ENCODE measurements around the gene INO80E. TPM values are rescaled to one million over a fixed set of nuclear protein-coding genes. Genes with fewer than 3 reads are reported as not detected.

INO80E gene
- total RNA-seq, 1 donor from 2014 or later, result 98.2 TPM

- intact Hi-C loops (cut with micrococcal nuclease), result loop anchor here (10.0 kb wide), 1 partner anchor 680 kb away; the partner anchor contains the start of genes FBRS and PRR14
Measured at GRCh38 chr16:29974291-29975133, 21.5 kb upstream of the INO80E start.

GRCh38 chr16:29975134-29975538 lies 20.9 kb upstream of the INO80E start:
- intact Hi-C loops (cut with micrococcal nuclease), result loop anchor here (10.0 kb wide), 1 partner anchor 680 kb away; the partner anchor contains the start of genes FBRS and PRR14

GRCh38 chr16:29975811-29976511 lies 20.1 kb upstream of the INO80E start:
- intact Hi-C loops (cut with micrococcal nuclease), result loop anchor here (1.0 to 10.0 kb wide), 2 partner anchors 98 to 679 kb away; partner anchors contain the start of genes FBRS and PRR14

GRCh38 chr16:29977063-29977825 lies 18.8 kb upstream of the INO80E start:
- intact Hi-C loops (cut with micrococcal nuclease), result loop anchor here (10.0 kb wide), 1 partner anchor 678 kb away; the partner anchor contains the start of genes FBRS and PRR14

- intact Hi-C loops (cut with micrococcal nuclease), result loop anchor here (10.0 kb wide), 1 partner anchor 677 kb away; the partner anchor contains the start of genes FBRS and PRR14
Measured at GRCh38 chr16:29978081-29978480, 18.0 kb upstream of the INO80E start.

GRCh38 chr16:29978564-29979270 lies 17.3 kb upstream of the INO80E start:
- intact Hi-C loops (cut with micrococcal nuclease), result loop anchor here (10.0 kb wide), 1 partner anchor 676 kb away; the partner anchor contains the start of genes FBRS and PRR14

GRCh38 chr16:29982560-29983419 lies 13.3 kb upstream of the INO80E start:
- intact Hi-C loops (cut with micrococcal nuclease), result no loop called here

- intact Hi-C loops (cut with micrococcal nuclease), result no loop called here
Measured at GRCh38 chr16:29983420-29984136, 12.5 kb upstream of the INO80E start.

GRCh38 chr16:29984137-29984763 lies 11.8 kb upstream of the INO80E start:
- intact Hi-C loops (cut with micrococcal nuclease), result no loop called here

- intact Hi-C loops (cut with micrococcal nuclease), result no loop called here
Measured at GRCh38 chr16:29984764-29985147, 11.3 kb upstream of the INO80E start.

GRCh38 chr16:29985271-29985811 lies 10.7 kb upstream of the INO80E start:
- intact Hi-C loops (cut with micrococcal nuclease), result no loop called here

- intact Hi-C loops (cut with micrococcal nuclease), result no loop called here
Measured at GRCh38 chr16:29986231-29986630, 9.8 kb upstream of the INO80E start.

GRCh38 chr16:29986931-29987330 lies 9.1 kb upstream of the INO80E start:
- intact Hi-C loops (cut with micrococcal nuclease), result no loop called here

GRCh38 chr16:29987371-29988085 lies 8.5 kb upstream of the INO80E start:
- intact Hi-C loops (cut with micrococcal nuclease), result no loop called here

- intact Hi-C loops (cut with micrococcal nuclease), result no loop called here
Measured at GRCh38 chr16:29988346-29989075, 7.5 kb upstream of the INO80E start.

GRCh38 chr16:29989111-29989858 lies 6.8 kb upstream of the INO80E start:
- intact Hi-C loops (cut with micrococcal nuclease), result no loop called here

Measured in T-helper 1 cell treated with Interleukin-12 subunit alpha and Interleukin-12 subunit beta and Interleukin-4 antibody, amounts not matched to agents 30 ng/mL and 1 ng/mL, for 36 hours (primary cell).